ENCODE data around the gene SIX3. TPM values are rescaled to one million over a fixed set of nuclear protein-coding genes. Genes with fewer than 3 reads are reported as not detected.

Gene SIX3
- polyA plus RNA-seq, 2 donors: not detected

- H3K27me3 ChIP-seq (ENCODE audit: control insufficient read depth in 1 of 2, insufficient read depth in 2 of 2, low read length in 2 of 2): no peaks in the 10 kb centered on the region
- H3K27ac ChIP-seq (ENCODE audit: low read depth in 2 of 2, low read length in 1 of 2): no peak overlapping the region
- no peaks in the 10 kb centered on the region for H3K9me3 ChIP-seq (ENCODE audit: control insufficient read depth in 2 of 2, insufficient read depth in 1 of 2, low read depth in 1 of 2, low read length in 1 of 2)
- H3K4me1 ChIP-seq (ENCODE audit: control insufficient read depth in 2 of 2, insufficient read depth in 2 of 2, low read length in 1 of 2): no peaks in the 10 kb centered on the region
- no peaks in the 10 kb centered on the region for H3K36me3 ChIP-seq (ENCODE audit: control insufficient read depth in 2 of 2, insufficient read depth in 2 of 2, low read length in 1 of 2)
- no peak overlapping the region for H3K4me3 ChIP-seq (ENCODE audit: low read depth in 1 of 2, low read length in 2 of 2)
- WGBS, 2 donors: 68 to 73% methylated on average over 9 of the region's 9 CpGs
Measured at GRCh38 chr2:44980751-44981713, 39.5 kb downstream of the SIX3 start.

- Histone ChIP-seq H3K4me3 (ENCODE audit: low read depth in 1 of 2, low read length in 2 of 2) (no peak overlapping the region), H3K9me3 (ENCODE audit: control insufficient read depth in 2 of 2, insufficient read depth in 1 of 2, low read depth in 1 of 2, low read length in 1 of 2) (no peaks in the 10 kb centered on the region), H3K36me3 (ENCODE audit: control insufficient read depth in 2 of 2, insufficient read depth in 2 of 2, low read length in 1 of 2) (no peaks in the 10 kb centered on the region), H3K27ac (ENCODE audit: low read depth in 2 of 2, low read length in 1 of 2) (no peak overlapping the region), H3K27me3 (ENCODE audit: control insufficient read depth in 1 of 2, insufficient read depth in 2 of 2, low read length in 2 of 2) (no peaks in the 10 kb centered on the region), H3K4me1 (ENCODE audit: control insufficient read depth in 2 of 2, insufficient read depth in 2 of 2, low read length in 1 of 2) (no peaks in the 10 kb centered on the region)
- WGBS, 2 donors: 12 to 13% methylated on average over 14 of the region's 14 CpGs
Measured at GRCh38 chr2:44981714-44982108, 40.2 kb downstream of the SIX3 start.

DNA sequence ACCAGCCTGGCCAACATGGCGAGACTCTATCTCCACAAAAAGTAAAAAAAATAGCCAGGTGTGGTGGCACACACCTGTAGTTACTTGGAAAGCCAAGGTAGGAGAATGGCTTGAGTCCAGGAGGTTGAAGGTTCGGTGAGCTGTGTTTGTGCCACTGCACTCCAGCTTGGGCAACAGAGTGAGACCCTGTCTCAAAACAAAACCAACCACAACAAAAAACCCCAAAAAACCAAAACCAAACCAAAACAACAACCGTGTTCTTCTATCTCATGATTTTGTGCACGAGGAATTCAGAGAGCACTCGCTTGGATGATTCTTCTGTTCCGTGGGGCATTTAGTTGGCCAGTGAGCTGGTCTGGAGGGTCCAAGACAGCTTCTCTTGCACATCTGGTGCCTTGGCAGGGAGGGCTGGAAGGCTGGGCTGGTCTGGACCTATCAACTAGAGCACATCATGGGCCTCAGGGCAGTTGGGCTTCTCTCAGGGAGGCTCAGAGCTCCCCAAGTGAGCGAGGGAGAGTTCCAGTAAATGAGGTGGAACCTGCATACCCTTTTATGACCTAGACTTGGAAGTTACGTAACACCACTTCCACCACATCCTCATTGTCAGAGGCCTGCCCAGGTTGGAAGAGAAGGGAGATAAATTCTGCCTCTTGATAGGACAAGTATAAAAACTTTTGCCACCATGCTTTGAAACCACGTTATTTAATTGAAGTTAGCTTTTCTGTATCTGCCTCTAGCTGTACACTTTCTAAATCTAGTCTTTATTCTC, 42.5 kb downstream of the SIX3 start:
- Histone ChIP-seq H3K36me3 (ENCODE audit: control insufficient read depth in 2 of 2, insufficient read depth in 2 of 2, low read length in 1 of 2) (no peaks in the 10 kb centered on the region), H3K9me3 (ENCODE audit: control insufficient read depth in 2 of 2, insufficient read depth in 1 of 2, low read depth in 1 of 2, low read length in 1 of 2) (peaks cover 0 to 2% of the 10 kb centered on the region in 2 donors), H3K27me3 (ENCODE audit: control insufficient read depth in 1 of 2, insufficient read depth in 2 of 2, low read length in 2 of 2) (no peaks in the 10 kb centered on the region), H3K27ac (ENCODE audit: low read depth in 2 of 2, low read length in 1 of 2) (no peak overlapping the region), H3K4me1 (ENCODE audit: control insufficient read depth in 2 of 2, insufficient read depth in 2 of 2, low read length in 1 of 2) (no peaks in the 10 kb centered on the region), H3K4me3 (ENCODE audit: low read depth in 1 of 2, low read length in 2 of 2) (no peak overlapping the region)
- 75 to 83% methylated on average over 9 of the region's 9 CpGs for WGBS, 2 donors

GRCh38 chr2:44989176-44989575, 47.7 kb downstream of the SIX3 start:
- 80 to 84% methylated on average over 2 of the region's 2 CpGs for WGBS, 2 donors
- Histone ChIP-seq H3K4me3 (ENCODE audit: low read depth in 1 of 2, low read length in 2 of 2) (no peak overlapping the region), H3K9me3 (ENCODE audit: control insufficient read depth in 2 of 2, insufficient read depth in 1 of 2, low read depth in 1 of 2, low read length in 1 of 2) (peaks cover 0 to 2% of the 10 kb centered on the region in 2 donors), H3K4me1 (ENCODE audit: control insufficient read depth in 2 of 2, insufficient read depth in 2 of 2, low read length in 1 of 2) (no peaks in the 10 kb centered on the region), H3K27ac (ENCODE audit: low read depth in 2 of 2, low read length in 1 of 2) (no peak overlapping the region), H3K27me3 (ENCODE audit: control insufficient read depth in 1 of 2, insufficient read depth in 2 of 2, low read length in 2 of 2) (no peaks in the 10 kb centered on the region), H3K36me3 (ENCODE audit: control insufficient read depth in 2 of 2, insufficient read depth in 2 of 2, low read length in 1 of 2) (no peaks in the 10 kb centered on the region)

- Histone ChIP-seq H3K4me1 (ENCODE audit: control insufficient read depth in 2 of 2, insufficient read depth in 2 of 2, low read length in 1 of 2) (no peaks in the 10 kb centered on the region), H3K4me3 (ENCODE audit: low read depth in 1 of 2, low read length in 2 of 2) (no peak overlapping the region), H3K27me3 (ENCODE audit: control insufficient read depth in 1 of 2, insufficient read depth in 2 of 2, low read length in 2 of 2) (peaks cover 0 to 6% of the 10 kb centered on the region in 2 donors), H3K27ac (ENCODE audit: low read depth in 2 of 2, low read length in 1 of 2) (no peak overlapping the region), H3K9me3 (ENCODE audit: control insufficient read depth in 2 of 2, insufficient read depth in 1 of 2, low read depth in 1 of 2, low read length in 1 of 2) (no peaks in the 10 kb centered on the region), H3K36me3 (ENCODE audit: control insufficient read depth in 2 of 2, insufficient read depth in 2 of 2, low read length in 1 of 2) (no peaks in the 10 kb centered on the region)
- WGBS, 2 donors: 94% methylated on average over 1 of the region's 1 CpG
Measured at GRCh38 chr2:44994377-44994776, 52.9 kb downstream of the SIX3 start.

Other genes with a start within 250 kb of the SIX3 start
- gene SIX2, start 67.8 kb downstream of the SIX3 start, polyA plus RNA-seq: under 1 TPM; 0.04 to 0.09 TPM